Left ventricle myocardium inferior (tissue), 1 donor: Measurements from ENCODE around the gene MAGI2. TPM values are rescaled to one million over a fixed set of nuclear protein-coding genes. Genes with fewer than 3 reads are reported as not detected.

Source experiments
- DNase-seq: peaks from one replicate; pipeline ENCODE4 v3.0.0-alpha.2; 2020
- H3K27ac ChIP-seq: fragments of 200-600 bp; replicated peaks from 2 replicates; pipeline ENCODE4 v1.8.0; 2021
- H3K27me3 ChIP-seq: fragments of 200-600 bp; 2 replicates; pipeline ENCODE4 v1.8.0; 2021; ENCODE audit warnings: low read depth
- H3K36me3 ChIP-seq: fragments of 200-600 bp; 2 replicates; pipeline ENCODE4 v1.8.0; 2021
- H3K4me1 ChIP-seq: fragments of 200-600 bp; 2 replicates; pipeline ENCODE4 v1.8.0; 2021
- H3K4me3 ChIP-seq: fragments of 200-600 bp; 2 replicates; pipeline ENCODE4 v1.8.0; 2021; ENCODE audit warnings: mild to moderate bottlenecking, moderate library complexity
- H3K9me3 ChIP-seq: fragments of 200-600 bp; replicated peaks from 2 replicates; pipeline ENCODE4 v1.8.0; 2021
- CTCF ChIP-seq: fragments of 200-600 bp; IDR thresholded peaks from 2 replicates; pipeline ENCODE4 v1.8.0; 2021; ENCODE audit warnings: antibody characterized with exemption, mild to moderate bottlenecking, borderline replicate concordance
- intact Hi-C: fragments of 100-400 bp; cut with micrococcal nuclease; formaldehyde crosslinking; loops from one replicate; pipeline ENCODE4 v1.11.0; 2022
- total RNA-seq: library from RNA; stranded (reverse); fragmentation: NEBNext Ultra II Directional; extraction: Animal tissue kit (Norgen Biotek cat#: 25700); gene quantifications from one replicate; pipeline ENCODE4 v1.2.1, GENCODE V29; 2021
- donor health status: DM: no; HTN: yes; CAD: no; lungs with severe emphysema.

MAGI2 gene
- total RNA-seq, 1 donor from 2014 or later: 4.5 TPM

DNA sequence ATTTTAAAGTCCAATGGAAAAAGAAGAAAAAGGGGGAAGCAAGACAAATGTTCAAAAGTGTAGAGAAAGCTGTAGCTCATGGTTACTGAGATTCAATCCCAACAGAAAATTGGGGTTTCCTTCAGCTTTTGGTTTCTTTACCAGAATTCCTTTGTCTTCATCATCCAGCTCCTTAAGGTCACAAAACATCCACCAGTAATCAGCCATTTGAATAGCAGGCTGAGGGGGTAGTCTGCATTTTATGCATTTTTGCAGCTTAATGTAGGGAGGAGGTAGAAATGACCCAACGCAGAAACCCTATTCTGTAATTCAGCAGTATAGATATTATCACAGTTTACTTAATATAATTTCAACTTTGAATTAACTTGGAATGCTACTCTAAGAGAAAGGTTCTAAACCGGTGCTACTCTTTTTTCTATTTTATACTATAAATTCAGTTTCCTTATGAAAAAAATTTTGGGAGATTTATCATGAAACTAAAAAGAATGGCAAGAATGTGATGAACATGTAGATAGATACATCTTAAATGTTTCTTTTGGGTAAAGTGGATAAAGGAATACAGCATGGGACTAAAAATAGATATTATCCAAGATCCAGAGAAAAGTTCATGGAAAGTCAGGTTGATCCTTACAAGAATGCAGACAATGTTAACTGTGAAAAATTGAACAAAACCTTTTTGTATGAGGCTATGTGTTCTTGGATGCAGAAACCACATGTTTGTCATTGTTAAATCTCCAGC, 1058.0 kb downstream of the MAGI2 start:
- intact Hi-C loops: no loop called here
- no peak for TF ChIP-seq CTCF
- Histone ChIP-seq H3K27ac (peak overlapping the region; percentile 43), H3K4me3 (no peak overlapping the region), H3K36me3 (no peaks in the 10 kb centered on the region), H3K9me3 (no peaks in the 10 kb centered on the region), H3K4me1 (peaks cover 23% of the 10 kb centered on the region), H3K27me3 (no peaks in the 10 kb centered on the region)
- no peak for DNase-seq

DNA sequence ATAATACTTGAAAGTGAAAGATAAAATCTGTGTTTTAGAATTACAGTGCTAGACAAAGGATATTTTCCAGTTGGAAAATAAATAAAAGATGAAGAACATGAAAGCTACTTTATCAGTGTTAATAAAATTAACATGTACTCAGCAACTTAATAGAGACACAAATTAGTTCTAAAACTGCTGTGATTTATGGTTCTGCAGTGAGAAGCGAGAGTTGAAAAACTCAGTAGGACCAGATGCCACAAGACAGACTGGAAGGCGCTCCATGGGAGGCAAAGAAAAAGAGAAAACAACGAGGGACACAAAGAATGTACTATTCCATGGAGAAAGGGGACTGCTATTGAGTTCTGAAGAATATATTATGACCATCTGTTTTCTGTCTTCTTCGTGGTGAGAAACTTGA, 1064.4 kb downstream of the MAGI2 start:
- intact Hi-C loops: no loop called here
- Histone ChIP-seq H3K36me3 (no peaks in the 10 kb centered on the region), H3K27ac (no peak overlapping the region), H3K4me3 (no peak overlapping the region), H3K27me3 (no peaks in the 10 kb centered on the region), H3K9me3 (no peaks in the 10 kb centered on the region), H3K4me1 (no peaks in the 10 kb centered on the region)
- no peak for TF ChIP-seq CTCF
- no peak for DNase-seq

GRCh38 chr7:78386520-78386919, 1066.9 kb downstream of the MAGI2 start:
- no peak for DNase-seq
- H3K4me1 ChIP-seq: no peaks in the 10 kb centered on the region
- H3K36me3 ChIP-seq: no peaks in the 10 kb centered on the region
- no peaks in the 10 kb centered on the region for H3K9me3 ChIP-seq
- no peak for TF ChIP-seq CTCF
- intact Hi-C loops: no loop called here
- no peaks in the 10 kb centered on the region for H3K27me3 ChIP-seq
- H3K4me3 ChIP-seq: no peak overlapping the region
- H3K27ac ChIP-seq: no peak overlapping the region

GRCh38 chr7:78383096-78383880, 1070.2 kb downstream of the MAGI2 start:
- Histone ChIP-seq H3K9me3 (no peaks in the 10 kb centered on the region), H3K27ac (no peak overlapping the region), H3K4me1 (peaks cover 7% of the 10 kb centered on the region), H3K4me3 (no peak overlapping the region), H3K36me3 (no peaks in the 10 kb centered on the region), H3K27me3 (no peaks in the 10 kb centered on the region)
- no peak for DNase-seq
- intact Hi-C loops: no loop called here
- no peak for TF ChIP-seq CTCF

GRCh38 chr7:78379148-78379547, 1074.3 kb downstream of the MAGI2 start:
- Histone ChIP-seq H3K36me3 (no peaks in the 10 kb centered on the region), H3K9me3 (no peaks in the 10 kb centered on the region), H3K27ac (no peak overlapping the region), H3K4me1 (peaks cover 7% of the 10 kb centered on the region), H3K4me3 (no peak overlapping the region), H3K27me3 (no peaks in the 10 kb centered on the region)
- no peak for TF ChIP-seq CTCF
- DNase-seq: no peak
- intact Hi-C loops: no loop called here
